Measurements from ENCODE around the gene STX17. TPM values are rescaled to one million over a fixed set of nuclear protein-coding genes. Genes with fewer than 3 reads are reported as not detected.
"Not testable (repeated sequence)": the region's sequence is repeated elsewhere in the genome, so short reads cannot be mapped to it uniquely, and the experiment has no call there.

Gene STX17
- total and polyA plus RNA-seq, 4 donors, result 16.2 to 42.2 (median 27.4) TPM

GRCh38 chr9:99978221-99978620 lies 71.8 kb downstream of the STX17 start:
- no peaks in the 10 kb centered on the region for H3K27me3 ChIP-seq (ENCODE audit: control insufficient read depth, insufficient read depth, low read length)
- no peaks in the 10 kb centered on the region for H3K4me1 ChIP-seq (ENCODE audit: control insufficient read depth, insufficient read depth, low read length)
- H3K9me3 ChIP-seq (ENCODE audit: control insufficient read depth, insufficient read depth, low read length), result no peaks in the 10 kb centered on the region
- no peak overlapping the region for H3K27ac ChIP-seq (ENCODE audit: low read depth, low read length)
- WGBS (ENCODE audit: insufficient coverage), result no CpG with 5 or more reads among the region's 1 CpG
- no peak for DNase-seq (ENCODE audit: low read depth in 4 of 6, low spot score in 6 of 6)
- H3K36me3 ChIP-seq (ENCODE audit: control insufficient read depth, insufficient read depth, low read length), result no peaks in the 10 kb centered on the region
- H3K4me3 ChIP-seq (ENCODE audit: low read depth, low read length), result no peak overlapping the region

GRCh38 chr9:99980598-99980997 lies 74.1 kb downstream of the STX17 start:
- no CpG with 5 or more reads among the region's 2 CpGs for WGBS (ENCODE audit: insufficient coverage)
- Histone ChIP-seq H3K4me1 (ENCODE audit: control insufficient read depth, insufficient read depth, low read length) (no peaks in the 10 kb centered on the region), H3K36me3 (ENCODE audit: control insufficient read depth, insufficient read depth, low read length) (no peaks in the 10 kb centered on the region), H3K9me3 (ENCODE audit: control insufficient read depth, insufficient read depth, low read length) (no peaks in the 10 kb centered on the region), H3K27ac (ENCODE audit: low read depth, low read length) (no peak overlapping the region), H3K4me3 (ENCODE audit: low read depth, low read length) (no peak overlapping the region), H3K27me3 (ENCODE audit: control insufficient read depth, insufficient read depth, low read length) (no peaks in the 10 kb centered on the region)
- no peak for DNase-seq (ENCODE audit: low read depth in 4 of 6, low spot score in 6 of 6)

- Histone ChIP-seq H3K4me3 (ENCODE audit: low read depth, low read length) (no peak overlapping the region), H3K27ac (ENCODE audit: low read depth, low read length) (no peak overlapping the region), H3K9me3 (ENCODE audit: control insufficient read depth, insufficient read depth, low read length) (peaks cover 3% of the 10 kb centered on the region), H3K36me3 (ENCODE audit: control insufficient read depth, insufficient read depth, low read length) (no peaks in the 10 kb centered on the region), H3K27me3 (ENCODE audit: control insufficient read depth, insufficient read depth, low read length) (no peaks in the 10 kb centered on the region), H3K4me1 (ENCODE audit: control insufficient read depth, insufficient read depth, low read length) (no peaks in the 10 kb centered on the region)
- DNase-seq (ENCODE audit: low read depth in 4 of 6, low spot score in 6 of 6), result no peak
These were observed 80.2 kb downstream of the STX17 start for GRCh38 chr9:99986642-99987041.

- no CpG with 5 or more reads among the region's 2 CpGs for WGBS (ENCODE audit: insufficient coverage)
- not testable (repeated sequence) for DNase-seq (ENCODE audit: low read depth in 4 of 6, low spot score in 6 of 6); H3K4me3 ChIP-seq (ENCODE audit: low read depth, low read length); H3K36me3 ChIP-seq (ENCODE audit: control insufficient read depth, insufficient read depth, low read length); H3K27me3 ChIP-seq (ENCODE audit: control insufficient read depth, insufficient read depth, low read length); H3K9me3 ChIP-seq (ENCODE audit: control insufficient read depth, insufficient read depth, low read length); H3K27ac ChIP-seq (ENCODE audit: low read depth, low read length); H3K4me1 ChIP-seq (ENCODE audit: control insufficient read depth, insufficient read depth, low read length)
These were observed 84.1 kb downstream of the STX17 start for GRCh38 chr9:99990508-99990907.

- H3K9me3 ChIP-seq (ENCODE audit: control insufficient read depth, insufficient read depth, low read length), result peaks cover 4% of the 10 kb centered on the region
- no peak overlapping the region for H3K27ac ChIP-seq (ENCODE audit: low read depth, low read length)
- peaks cover 5% of the 10 kb centered on the region for H3K36me3 ChIP-seq (ENCODE audit: control insufficient read depth, insufficient read depth, low read length)
- 91% methylated on average over 22 of the region's 22 CpGs for WGBS (ENCODE audit: insufficient coverage)
- DNase-seq (ENCODE audit: low read depth in 4 of 6, low spot score in 6 of 6), result no peak
- H3K27me3 ChIP-seq (ENCODE audit: control insufficient read depth, insufficient read depth, low read length), result no peaks in the 10 kb centered on the region
- no peak overlapping the region for H3K4me3 ChIP-seq (ENCODE audit: low read depth, low read length)
- H3K4me1 ChIP-seq (ENCODE audit: control insufficient read depth, insufficient read depth, low read length), result no peaks in the 10 kb centered on the region
These were observed 91.8 kb downstream of the STX17 start for GRCh38 chr9:99998266-99998665.

GRCh38 chr9:99998866-99999265 lies 92.4 kb downstream of the STX17 start:
- Histone ChIP-seq H3K27me3 (ENCODE audit: control insufficient read depth, insufficient read depth, low read length) (no peaks in the 10 kb centered on the region), H3K36me3 (ENCODE audit: control insufficient read depth, insufficient read depth, low read length) (peaks cover 10% of the 10 kb centered on the region), H3K4me1 (ENCODE audit: control insufficient read depth, insufficient read depth, low read length) (no peaks in the 10 kb centered on the region), H3K27ac (ENCODE audit: low read depth, low read length) (no peak overlapping the region), H3K4me3 (ENCODE audit: low read depth, low read length) (no peak overlapping the region), H3K9me3 (ENCODE audit: control insufficient read depth, insufficient read depth, low read length) (peaks cover 4% of the 10 kb centered on the region)
- 100% methylated on average over 8 of the region's 26 CpGs for WGBS (ENCODE audit: insufficient coverage)
- no peak for DNase-seq (ENCODE audit: low read depth in 4 of 6, low spot score in 6 of 6)

- no peaks in the 10 kb centered on the region for H3K27me3 ChIP-seq (ENCODE audit: control insufficient read depth, insufficient read depth, low read length)
- WGBS (ENCODE audit: insufficient coverage), result no CpG with 5 or more reads among the region's 5 CpGs
- DNase-seq (ENCODE audit: low read depth in 4 of 6, low spot score in 6 of 6), result no peak
- H3K4me3 ChIP-seq (ENCODE audit: low read depth, low read length), result no peak overlapping the region
- peaks cover 3% of the 10 kb centered on the region for H3K9me3 ChIP-seq (ENCODE audit: control insufficient read depth, insufficient read depth, low read length)
- H3K36me3 ChIP-seq (ENCODE audit: control insufficient read depth, insufficient read depth, low read length), result peaks cover 18% of the 10 kb centered on the region
- H3K4me1 ChIP-seq (ENCODE audit: control insufficient read depth, insufficient read depth, low read length), result no peaks in the 10 kb centered on the region
- no peak overlapping the region for H3K27ac ChIP-seq (ENCODE audit: low read depth, low read length)
These were observed 93.3 kb downstream of the STX17 start for GRCh38 chr9:99999797-100000196.

GRCh38 chr9:100011062-100011681 lies 104.7 kb downstream of the STX17 start:
- no peaks in the 10 kb centered on the region for H3K36me3 ChIP-seq (ENCODE audit: control insufficient read depth, insufficient read depth, low read length)
- no CpG with 5 or more reads among the region's 1 CpG for WGBS (ENCODE audit: insufficient coverage)
- no peak overlapping the region for H3K27ac ChIP-seq (ENCODE audit: low read depth, low read length)
- H3K4me1 ChIP-seq (ENCODE audit: control insufficient read depth, insufficient read depth, low read length), result no peaks in the 10 kb centered on the region
- H3K27me3 ChIP-seq (ENCODE audit: control insufficient read depth, insufficient read depth, low read length), result no peaks in the 10 kb centered on the region
- H3K9me3 ChIP-seq (ENCODE audit: control insufficient read depth, insufficient read depth, low read length), result no peaks in the 10 kb centered on the region
- H3K4me3 ChIP-seq (ENCODE audit: low read depth, low read length), result no peak overlapping the region
- DNase-seq (ENCODE audit: low read depth in 4 of 6, low spot score in 6 of 6), result peak in 2 of 6 donors; percentile 32 to 33

- no peak overlapping the region for H3K27ac ChIP-seq (ENCODE audit: low read depth, low read length)
- H3K36me3 ChIP-seq (ENCODE audit: control insufficient read depth, insufficient read depth, low read length), result no peaks in the 10 kb centered on the region
- H3K4me1 ChIP-seq (ENCODE audit: control insufficient read depth, insufficient read depth, low read length), result no peaks in the 10 kb centered on the region
- no peak overlapping the region for H3K4me3 ChIP-seq (ENCODE audit: low read depth, low read length)
- H3K9me3 ChIP-seq (ENCODE audit: control insufficient read depth, insufficient read depth, low read length), result no peaks in the 10 kb centered on the region
- no peaks in the 10 kb centered on the region for H3K27me3 ChIP-seq (ENCODE audit: control insufficient read depth, insufficient read depth, low read length)
- no peak for DNase-seq (ENCODE audit: low read depth in 4 of 6, low spot score in 6 of 6)
These were observed 105.8 kb downstream of the STX17 start for GRCh38 chr9:100012279-100012678.

- no peaks in the 10 kb centered on the region for H3K36me3 ChIP-seq (ENCODE audit: control insufficient read depth, insufficient read depth, low read length)
These were observed 107.1 kb downstream of the STX17 start for GRCh38 chr9:100013573-100013972.

More at GRCh38 chr9:100013573-100013972, 107.1 kb downstream of the STX17 start:
- Histone ChIP-seq H3K27ac (ENCODE audit: low read depth, low read length) (no peak overlapping the region), H3K9me3 (ENCODE audit: control insufficient read depth, insufficient read depth, low read length) (no peaks in the 10 kb centered on the region), H3K4me1 (ENCODE audit: control insufficient read depth, insufficient read depth, low read length) (no peaks in the 10 kb centered on the region), H3K27me3 (ENCODE audit: control insufficient read depth, insufficient read depth, low read length) (no peaks in the 10 kb centered on the region), H3K4me3 (ENCODE audit: low read depth, low read length) (no peak overlapping the region)
- no peak for DNase-seq (ENCODE audit: low read depth in 4 of 6, low spot score in 6 of 6)
- WGBS (ENCODE audit: insufficient coverage), result no CpG with 5 or more reads among the region's 2 CpGs
